DND-41 (cell line): ENCODE data around the gene SLC25A18.

Source experiments
- ATAC-seq: fragments of 200-7000 bp; cut with Tn5 transposase; 3 replicates; pipeline ENCODE4 v1.9.1; 2021; ENCODE audit warnings: low read depth; ENCODE audit not compliant: insufficient read depth
- DNase-seq: peaks from one replicate; pipeline ENCODE4 v3.0.0-alpha.2; 2020
- H2AFZ ChIP-seq: 2 replicates; pipeline ENCODE4 v1.6.0; 2012; ENCODE audit warnings: low read depth, low read length
- H3K27ac ChIP-seq: 2 replicates; pipeline ENCODE4 v1.5.1; 2012; ENCODE audit warnings: low read length, inconsistent platforms
- H3K27me3 ChIP-seq: fragments of 200-600 bp; sonication (generic); 2 replicates; pipeline ENCODE4 v1.6.0; 2012; ENCODE audit warnings: low read length, mild to moderate bottlenecking, inconsistent platforms; ENCODE audit not compliant: insufficient read depth, poor library complexity
- H3K36me3 ChIP-seq: 2 replicates; pipeline ENCODE4 v1.5.1; 2012; ENCODE audit warnings: low read length, inconsistent platforms; ENCODE audit not compliant: insufficient read depth
- H3K4me1 ChIP-seq: 2 replicates; pipeline ENCODE4 v1.5.1; 2012; ENCODE audit warnings: mild to moderate bottlenecking, low read length; ENCODE audit not compliant: insufficient read depth
- H3K4me2 ChIP-seq: 2 replicates; pipeline ENCODE4 v1.6.0; 2012; ENCODE audit warnings: mild to moderate bottlenecking, moderate library complexity, low read length, inconsistent platforms; ENCODE audit not compliant: insufficient read depth
- H3K4me3 ChIP-seq, 2 experiments: fragments of 200-600 bp in 1 of 2; shearing (Covaris generic) in 1 of 2; 2 replicates each; pipeline ENCODE4 v1.5.1; 2012 to 2016; ENCODE audit warnings: inconsistent platforms in 2 of 2, low read length in 2 of 2, mild to moderate bottlenecking in 2 of 2, low read depth in 1 of 2, moderate library complexity in 1 of 2
- H3K79me2 ChIP-seq: 2 replicates; pipeline ENCODE4 v1.6.0; 2012; ENCODE audit warnings: low read length, inconsistent platforms; ENCODE audit not compliant: insufficient read depth
- H3K9ac ChIP-seq: 2 replicates; pipeline ENCODE4 v1.6.0; 2012; ENCODE audit warnings: low read depth, mild to moderate bottlenecking, inconsistent platforms, low read length, moderate library complexity
- H3K9me3 ChIP-seq: 2 replicates; pipeline ENCODE4 v1.5.1; 2012; ENCODE audit warnings: low read length, moderate library complexity, mild to moderate bottlenecking, inconsistent platforms; ENCODE audit not compliant: insufficient read depth, severe bottlenecking
- H4K20me1 ChIP-seq: 2 replicates; pipeline ENCODE4 v1.6.0; 2012; ENCODE audit warnings: low read length; ENCODE audit not compliant: insufficient read depth
- CTCF ChIP-seq: IDR thresholded peaks from 2 replicates; pipeline ENCODE4 v1.5.1; 2012; ENCODE audit warnings: borderline replicate concordance, low read length, moderate library complexity, mild to moderate bottlenecking; ENCODE audit not compliant: poor library complexity, severe bottlenecking; ENCODE audit errors: extremely low read depth
- EZH2 ChIP-seq: IDR thresholded peaks from 3 replicates; pipeline ENCODE4 v1.6.1; 2012; ENCODE audit warnings: borderline replicate concordance, low read depth, mild to moderate bottlenecking, moderate library complexity, low read length, inconsistent platforms; ENCODE audit not compliant: severe bottlenecking

Gene SLC25A18

DNA sequence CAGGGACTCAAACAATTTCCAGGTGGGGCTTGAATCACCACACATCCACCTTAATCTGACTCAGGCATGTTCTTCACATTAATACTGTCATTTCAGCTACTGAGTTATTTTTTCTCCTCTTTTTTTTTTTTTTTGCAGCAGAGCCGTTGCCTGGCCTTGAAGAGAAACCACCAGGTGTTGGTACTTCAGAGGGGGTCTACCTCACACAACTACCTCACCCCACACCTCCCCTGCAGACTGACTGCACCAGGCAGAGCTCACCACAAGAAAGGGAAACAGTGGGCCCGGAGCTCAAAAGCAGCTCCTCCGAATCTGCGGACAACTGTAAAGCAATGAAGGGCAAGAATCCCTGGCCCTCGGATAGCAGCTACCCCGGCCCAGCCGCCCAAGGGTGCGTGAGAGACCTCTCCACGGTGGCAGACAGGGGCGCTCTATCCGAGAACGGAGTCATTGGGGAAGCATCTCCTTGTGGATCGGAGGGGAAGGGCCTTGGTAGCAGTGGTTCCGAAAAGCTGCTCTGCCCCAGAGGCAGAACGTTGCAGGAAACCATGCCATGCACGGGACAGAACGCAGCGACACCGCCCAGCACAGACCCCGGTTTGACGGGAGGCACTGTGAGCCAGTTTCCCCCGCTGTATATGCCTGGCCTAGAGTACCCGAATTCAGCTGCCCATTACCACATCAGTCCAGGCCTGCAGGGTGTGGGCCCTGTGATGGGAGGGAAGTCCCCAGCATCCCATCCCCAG is 15.1 kb upstream of the SLC25A18 start:
- ATAC-seq: no peak
- no peaks in the 10 kb centered on the region for H3K36me3 ChIP-seq
- DNase-seq: no peak
- H3K27ac ChIP-seq: no peak overlapping the region
- no peaks in the 10 kb centered on the region for H4K20me1 ChIP-seq
- H3K9me3 ChIP-seq: no peaks in the 10 kb centered on the region
- no peaks in the 10 kb centered on the region for H3K4me1 ChIP-seq
- no peak overlapping the region for H3K4me3 ChIP-seq
- no peak overlapping the region for H3K4me2 ChIP-seq
- H3K27me3 ChIP-seq: no peaks in the 10 kb centered on the region
- H2AFZ ChIP-seq: no peak overlapping the region
- TF ChIP-seq EZH2: no peak
- no peak for TF ChIP-seq CTCF
- H3K79me2 ChIP-seq: no peaks in the 10 kb centered on the region
- no peak overlapping the region for H3K9ac ChIP-seq

GRCh38 chr22:17548756-17549035 is 14.6 kb upstream of the SLC25A18 start:
- Histone ChIP-seq H3K9me3 (no peaks in the 10 kb centered on the region), H3K36me3 (no peaks in the 10 kb centered on the region), H3K79me2 (no peaks in the 10 kb centered on the region), H4K20me1 (no peaks in the 10 kb centered on the region), H3K9ac (no peak overlapping the region), H3K27ac (no peak overlapping the region), H3K4me3 (no peak overlapping the region), H2AFZ (no peak overlapping the region), H3K4me2 (no peak overlapping the region), H3K4me1 (no peaks in the 10 kb centered on the region), H3K27me3 (peaks cover 3% of the 10 kb centered on the region)
- TF ChIP-seq EZH2 (no peak), CTCF (no peak)
- DNase-seq (no peak), ATAC-seq (no peak)

DNA sequence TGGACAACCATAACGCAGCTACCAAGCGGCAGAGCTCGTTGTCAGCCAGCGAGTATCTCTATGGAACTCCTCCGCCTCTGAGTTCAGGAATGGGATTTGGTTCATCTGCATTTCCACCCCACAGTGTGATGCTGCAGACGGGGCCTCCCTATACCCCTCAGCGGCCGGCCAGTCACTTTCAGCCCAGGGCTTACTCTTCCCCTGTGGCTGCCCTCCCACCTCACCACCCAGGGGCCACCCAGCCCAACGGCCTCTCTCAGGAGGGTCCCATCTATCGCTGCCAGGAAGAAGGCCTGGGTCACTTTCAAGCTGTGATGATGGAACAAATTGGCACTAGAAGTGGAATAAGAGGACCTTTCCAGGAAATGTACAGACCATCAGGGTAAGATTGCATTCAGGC is 14.1 kb upstream of the SLC25A18 start:
- DNase-seq (no peak), ATAC-seq (no peak; the same call in 2 of the 3 replicates)
- Histone ChIP-seq H3K36me3 (no peaks in the 10 kb centered on the region), H3K9ac (no peak overlapping the region), H3K79me2 (no peaks in the 10 kb centered on the region), H3K27me3 (peaks cover 3% of the 10 kb centered on the region), H3K4me3 (no peak overlapping the region), H3K27ac (no peak overlapping the region), H3K4me2 (no peak overlapping the region), H3K9me3 (no peaks in the 10 kb centered on the region), H4K20me1 (no peaks in the 10 kb centered on the region), H3K4me1 (no peaks in the 10 kb centered on the region), H2AFZ (no peak overlapping the region)
- no peak for TF ChIP-seq CTCF
- no peak for TF ChIP-seq EZH2
